Right lung (tissue), 5 donors: ENCODE measurements around the gene ERBB4. TPM values are rescaled to one million over a fixed set of nuclear protein-coding genes. Genes with fewer than 3 reads are reported as not detected.

ENCODE experiments used
- DNase-seq, 2 donors: peaks; one replicate each; pipeline ENCODE4 v3.0.0-alpha.2; 2013
- polyA plus RNA-seq, 5 donors: library from polyadenylated mRNA; unstranded; fragments of 120-200 nt; gene quantifications; one replicate each; pipeline versions ENCODE4 v1.2.1 to v1.2.3, GENCODE V29; 2013; ENCODE audit warnings: inconsistent platforms in 1 of 5, low replicate concordance in 1 of 5; ENCODE audit not compliant: insufficient read length in 5 of 5, insufficient read depth in 1 of 5

Gene ERBB4
- polyA plus RNA-seq, 5 donors: 0.90 to 1.9 (median 1.2) TPM

GRCh38 chr2:211416373-211416772 lies 1122.2 kb downstream of the ERBB4 start:
- DNase-seq: no peak

DNA sequence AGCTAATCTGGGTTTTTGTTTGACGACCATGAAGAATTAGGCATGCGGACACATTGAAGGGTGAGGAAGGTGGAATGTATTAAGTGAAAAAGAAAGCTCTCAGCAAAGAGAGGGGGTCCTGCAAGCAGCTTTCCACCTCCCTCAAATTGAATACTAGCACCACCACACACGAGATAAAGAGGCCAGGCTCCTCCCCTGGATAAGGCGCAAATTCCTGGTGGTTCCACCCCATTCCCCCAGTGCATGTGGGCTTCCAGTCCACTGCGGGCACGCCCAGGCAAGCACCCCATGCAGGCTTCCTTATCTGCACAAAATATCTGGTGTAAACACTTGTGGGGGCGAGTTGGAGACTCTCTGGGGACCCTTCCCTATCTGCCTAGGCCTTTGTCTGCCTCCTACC lies 1124.9 kb downstream of the ERBB4 start:
- no peak for DNase-seq

GRCh38 chr2:211408483-211408891 lies 1130.1 kb downstream of the ERBB4 start:
- no peak for DNase-seq

GRCh38 chr2:211407076-211407475 lies 1131.5 kb downstream of the ERBB4 start:
- no peak for DNase-seq

GRCh38 chr2:211405036-211405435 lies 1133.6 kb downstream of the ERBB4 start:
- no peak for DNase-seq

GRCh38 chr2:211404098-211404497 lies 1134.5 kb downstream of the ERBB4 start:
- no peak for DNase-seq

DNA sequence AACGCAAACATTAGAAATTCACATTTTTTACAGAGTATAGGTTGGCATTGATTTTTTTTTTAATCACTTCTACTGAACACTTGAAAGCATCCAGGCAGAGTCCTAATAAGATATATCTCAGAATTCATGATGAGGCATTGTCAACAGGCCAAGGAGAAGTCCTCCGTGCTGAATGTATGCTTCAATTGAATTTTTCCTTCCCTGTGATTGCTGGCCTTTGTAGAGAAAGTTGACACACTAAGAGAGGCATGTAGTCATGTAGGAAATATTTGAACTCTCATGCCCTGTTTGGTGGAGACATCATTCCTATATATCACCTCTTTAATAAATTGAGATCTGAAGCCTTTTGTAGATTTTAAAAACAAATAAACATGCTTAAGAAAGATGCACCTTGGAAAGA lies 1137.3 kb downstream of the ERBB4 start:
- DNase-seq: no peak

- no peak for DNase-seq
Measured at GRCh38 chr2:211397764-211398163, 1140.8 kb downstream of the ERBB4 start.

DNA sequence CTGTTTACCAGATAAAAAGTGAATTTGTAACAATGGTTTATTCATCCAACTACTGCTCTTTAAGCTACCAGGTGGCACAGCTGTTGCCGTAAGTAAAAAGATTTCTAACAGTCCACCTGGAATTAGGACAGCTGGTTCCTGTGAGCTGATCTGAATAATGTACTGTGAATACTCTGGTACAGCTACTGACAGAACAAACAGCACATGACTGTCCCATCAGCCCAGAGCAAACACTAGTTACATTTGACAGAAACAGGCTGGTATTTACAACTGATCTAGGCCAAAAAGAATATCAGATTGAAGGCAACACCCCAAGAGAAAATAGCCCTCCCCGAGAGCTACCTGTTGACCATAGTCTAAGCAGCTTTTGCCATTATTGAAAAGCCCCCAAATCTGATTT lies 1141.8 kb downstream of the ERBB4 start:
- DNase-seq: no peak

DNA sequence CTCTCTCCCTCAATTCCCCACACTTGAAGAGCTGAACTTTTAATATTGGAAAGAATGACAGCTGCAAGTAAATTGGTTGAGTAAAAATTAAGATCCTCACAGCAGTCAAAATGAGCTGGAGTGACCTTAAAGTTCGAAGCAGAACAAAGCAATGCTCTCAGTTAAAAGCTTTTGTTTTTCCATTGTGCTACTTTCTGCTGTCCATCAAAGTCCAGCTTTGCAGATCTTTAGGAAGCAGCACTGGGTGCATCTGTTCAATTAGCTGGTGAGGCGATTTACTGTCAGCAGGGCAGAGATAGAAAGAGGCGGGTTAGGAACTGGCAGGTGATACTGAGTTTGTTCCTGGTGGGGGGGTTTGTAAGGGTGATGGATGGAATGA lies 1147.4 kb downstream of the ERBB4 start:
- DNase-seq: no peak

DNA sequence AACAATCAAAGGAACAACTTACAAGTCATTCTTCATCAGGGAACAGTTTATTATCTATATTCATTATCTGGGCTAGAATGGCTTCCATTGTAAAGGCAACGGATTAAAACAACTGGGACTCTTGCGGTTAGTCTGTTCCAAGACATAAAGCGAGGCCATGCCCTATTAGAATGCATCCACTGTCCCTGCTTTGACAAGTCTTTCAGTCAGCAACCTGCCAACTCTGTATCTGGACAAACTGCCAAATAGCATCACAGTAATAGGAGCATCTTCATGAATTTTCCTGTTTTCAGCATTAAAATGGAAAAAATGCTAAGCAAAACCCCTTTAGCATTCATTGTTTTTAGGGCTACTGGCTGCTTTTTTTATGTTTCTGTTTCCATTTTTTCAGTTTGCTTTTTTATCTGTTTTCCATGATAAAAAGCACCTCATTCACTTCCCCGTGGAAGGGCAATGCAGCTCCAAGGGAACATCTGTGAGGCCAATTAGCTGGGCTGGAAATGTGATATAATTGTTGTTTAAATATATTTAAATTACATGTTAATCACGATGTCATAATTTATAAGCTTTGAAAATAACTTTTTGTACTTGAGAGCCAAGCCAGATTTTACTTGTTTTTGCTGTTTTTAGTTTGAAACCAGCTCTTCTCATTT lies 1147.9 kb downstream of the ERBB4 start:
- no peak for DNase-seq

DNA sequence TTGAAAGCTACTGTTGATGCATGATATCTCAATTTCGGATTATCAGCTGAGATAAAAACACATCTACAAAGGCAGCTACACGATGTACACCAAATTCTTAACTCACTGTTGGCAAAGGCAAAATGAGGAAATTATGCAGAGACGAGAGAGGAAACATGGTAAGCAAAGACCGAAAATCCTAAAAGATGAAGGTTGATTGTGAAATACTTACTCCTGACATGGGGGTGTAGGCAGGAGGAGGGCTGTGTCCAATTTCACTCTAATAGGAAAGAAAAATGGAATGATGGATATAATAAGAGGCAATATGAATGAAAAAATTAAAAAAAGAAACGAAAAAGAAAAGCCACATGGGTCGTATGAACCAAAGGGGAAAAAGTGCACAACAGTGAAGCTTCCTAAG lies 1150.9 kb downstream of the ERBB4 start:
- no peak for DNase-seq

DNA sequence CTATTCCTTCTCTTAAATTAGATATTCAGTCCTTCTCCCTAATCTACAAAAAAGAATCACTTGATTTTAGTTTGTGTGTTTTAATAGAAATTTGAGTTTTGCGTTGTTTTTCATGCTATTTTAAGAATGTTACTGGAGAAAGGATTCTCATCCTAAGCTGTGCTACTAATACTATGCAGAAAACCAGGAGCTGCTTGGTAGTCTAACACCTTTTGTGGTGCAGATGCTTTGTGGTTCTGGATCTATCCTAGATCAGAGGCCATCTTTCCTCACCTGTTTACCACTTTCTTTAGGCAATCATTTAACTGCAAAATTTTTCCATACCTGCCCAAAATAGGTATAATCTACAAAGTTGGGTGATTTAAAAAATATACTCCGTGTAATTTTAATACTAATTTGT lies 1158.6 kb downstream of the ERBB4 start:
- no peak for DNase-seq

DNA sequence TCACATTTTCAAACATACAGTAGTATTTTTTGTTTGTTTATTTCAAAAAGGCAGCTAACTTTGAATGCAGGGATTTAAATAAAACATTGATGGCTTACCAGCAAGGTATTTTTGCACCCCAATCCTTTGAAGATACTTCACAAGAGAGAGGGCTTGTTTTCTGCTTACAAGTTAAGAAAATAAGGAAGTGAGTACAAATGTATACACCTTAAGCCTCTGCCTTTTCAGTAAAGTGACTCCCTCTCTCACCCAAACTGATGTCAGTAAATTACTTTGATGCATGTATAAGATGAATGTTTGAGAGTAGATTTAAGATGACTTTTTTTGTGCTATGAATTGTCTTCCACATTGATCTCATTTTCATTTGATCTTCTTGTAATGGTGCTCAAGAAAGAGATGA lies 1162.2 kb downstream of the ERBB4 start:
- no peak for DNase-seq

- DNase-seq: no peak
Measured at GRCh38 chr2:211373203-211373602, 1165.4 kb downstream of the ERBB4 start.

DNA sequence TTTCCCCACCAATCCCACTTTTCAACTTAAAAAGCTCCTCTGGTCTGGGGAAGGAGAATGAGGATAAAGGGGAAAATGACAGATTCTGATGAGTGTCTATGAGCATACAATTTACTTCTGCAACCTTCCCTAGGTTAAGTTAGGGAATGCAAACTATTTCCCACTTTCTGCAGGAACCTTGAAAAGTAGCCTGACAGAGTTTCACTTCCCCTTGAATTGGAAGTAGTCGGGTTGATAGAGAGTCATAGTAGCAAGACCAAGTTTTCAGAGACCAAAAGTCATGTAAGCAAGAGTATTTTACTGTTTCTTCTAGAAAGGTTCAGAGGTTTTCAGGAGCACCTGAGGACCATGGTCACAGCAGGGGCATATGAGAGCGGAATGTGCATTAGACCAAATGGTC lies 1167.1 kb downstream of the ERBB4 start:
- DNase-seq: no peak

DNA sequence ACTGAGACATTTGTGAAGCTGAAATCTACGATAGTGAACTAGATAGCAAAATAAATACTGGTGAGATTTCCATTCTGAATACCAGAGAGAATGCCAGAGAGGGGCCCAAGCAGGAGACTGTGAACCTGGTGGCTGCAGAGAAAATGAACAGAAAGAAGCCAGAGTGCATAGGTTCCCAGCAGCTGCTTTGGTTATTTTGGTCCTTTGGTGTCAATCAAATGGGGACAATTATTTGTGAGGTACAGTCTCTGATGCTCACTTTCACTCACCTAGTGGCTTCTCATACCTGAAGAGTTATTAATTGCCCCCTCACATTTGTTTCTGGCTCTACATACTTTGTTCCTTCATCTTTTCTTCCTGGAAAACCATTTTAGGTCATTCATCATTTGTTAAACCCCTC lies 1170.1 kb downstream of the ERBB4 start:
- DNase-seq: no peak

DNA sequence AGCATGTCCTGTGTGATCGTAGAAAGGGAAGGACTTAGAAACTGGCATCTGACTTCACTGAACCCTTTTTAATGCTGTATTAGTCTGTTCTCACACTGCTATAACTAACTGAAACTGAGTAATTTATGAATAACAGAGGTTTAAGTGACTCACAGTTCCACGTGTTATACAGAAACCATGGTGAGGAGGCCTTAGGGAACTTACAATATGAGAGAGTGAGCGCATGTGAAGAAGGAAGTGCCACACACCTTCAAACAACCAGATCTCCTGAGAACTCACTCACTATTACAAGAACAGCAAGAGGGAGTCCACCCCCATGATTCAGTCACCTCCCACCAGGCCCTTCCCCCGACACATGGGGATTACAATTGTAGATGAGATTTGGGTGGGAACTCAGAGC lies 1170.9 kb downstream of the ERBB4 start:
- no peak for DNase-seq

- DNase-seq: no peak
Measured at GRCh38 chr2:211367293-211367692, 1171.3 kb downstream of the ERBB4 start.

DNA sequence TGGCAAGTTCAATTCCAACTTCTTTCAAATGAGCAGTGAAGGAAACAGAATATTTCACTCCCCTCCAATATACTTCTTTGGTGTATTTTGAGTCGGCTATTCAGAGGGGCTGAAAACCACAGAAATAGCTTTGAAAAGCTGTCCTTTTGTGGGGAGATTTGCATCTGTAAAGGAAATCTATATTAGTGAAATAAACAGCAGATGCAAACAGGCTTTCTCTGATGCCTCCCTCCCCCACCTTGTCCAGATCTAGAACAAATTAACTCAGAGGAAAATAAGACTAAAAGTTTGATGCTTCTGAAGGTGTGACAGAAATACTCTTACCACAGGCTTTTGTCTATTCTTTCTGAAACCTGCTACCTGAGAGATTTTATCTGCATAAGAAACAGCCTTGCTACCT lies 1173.7 kb downstream of the ERBB4 start:
- DNase-seq: no peak

GRCh38 chr2:211361383-211361782 lies 1177.2 kb downstream of the ERBB4 start:
- no peak for DNase-seq

GRCh38 chr2:211359347-211359746 lies 1179.3 kb downstream of the ERBB4 start:
- DNase-seq: no peak

DNA sequence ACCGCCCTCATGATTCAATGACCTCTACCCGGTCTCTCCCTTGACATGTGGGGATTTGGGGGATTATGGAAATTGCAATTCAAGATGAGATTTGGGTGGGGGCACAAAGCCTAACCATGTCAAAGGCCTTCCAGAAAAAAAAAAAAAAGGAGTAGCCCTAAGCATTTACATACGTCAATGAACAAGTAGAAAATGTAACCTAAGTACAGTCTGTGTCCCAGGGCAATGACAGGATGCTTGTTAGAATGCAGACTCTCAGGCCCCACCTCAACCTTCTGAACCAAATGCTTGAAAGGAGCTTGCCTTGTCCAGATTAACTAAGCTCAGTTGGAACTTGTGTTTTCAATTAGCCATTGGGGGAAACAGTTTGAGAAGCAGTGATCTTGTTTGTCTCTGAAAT lies 1180.1 kb downstream of the ERBB4 start:
- no peak for DNase-seq

DNA sequence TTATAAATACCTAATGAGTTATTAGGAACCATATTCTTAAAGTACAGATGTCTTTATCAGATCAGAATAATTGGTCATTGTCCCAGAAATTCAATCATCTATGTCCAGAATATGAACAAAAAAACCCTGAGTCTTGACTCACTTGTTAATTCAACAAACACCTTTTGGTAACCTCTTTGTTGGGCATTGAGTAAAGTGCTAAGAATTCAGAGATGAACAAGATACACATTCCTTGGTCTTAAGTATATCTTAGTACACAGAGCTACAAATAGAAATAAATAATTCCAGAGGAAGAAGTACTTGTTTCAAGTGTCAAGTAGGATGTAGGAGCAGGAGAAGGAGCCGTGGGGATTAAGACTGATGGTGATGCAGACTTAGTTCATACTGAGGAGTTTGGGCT lies 1184.1 kb downstream of the ERBB4 start:
- DNase-seq: no peak

DNA sequence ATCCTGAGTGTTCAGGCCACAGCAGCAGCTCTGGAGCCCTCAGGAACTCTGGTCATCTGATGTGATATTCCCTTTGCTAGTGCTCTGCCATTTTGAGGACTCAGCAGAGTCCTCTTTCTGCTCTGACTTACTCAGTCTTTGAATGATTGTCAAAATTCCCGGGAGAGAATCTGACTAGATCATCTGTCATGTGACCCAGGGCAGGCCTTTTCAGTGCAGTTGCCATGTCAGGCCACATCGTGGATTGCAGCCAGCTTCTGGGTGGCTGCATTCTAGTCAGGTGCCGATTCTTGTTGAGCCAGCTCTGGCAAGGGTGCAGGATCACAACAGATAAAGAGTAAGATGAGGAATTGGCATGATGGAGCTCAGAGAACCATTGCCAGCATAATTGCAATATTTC lies 1186.6 kb downstream of the ERBB4 start:
- no peak for DNase-seq
